HepG2 (cell line): ENCODE results near the gene ZNF66. TPM values are rescaled to one million over a fixed set of nuclear protein-coding genes. Genes with fewer than 3 reads are reported as not detected.

ENCODE experiments used
- ATAC-seq: fragments of 200-7000 bp; cut with Tn5 transposase; 3 replicates; pipeline ENCODE4 v1.9.1; 2020; ENCODE audit warnings: mild to moderate bottlenecking, moderate library complexity
- BruUV-seq: library from RNA; stranded (reverse); fragments of 400-500 nt; replicated peaks from 2 replicates; lab custom pipeline; 2021; lab: Mats Ljungman, UMichigan
- CTCF ChIA-PET: fragments of 300-600 bp; formaldehyde crosslinking; extraction: SDS; loops from one replicate; lab custom pipeline; 2021; ENCODE audit warnings: low total read pairs, inconsistent platforms, low intra/inter-chr PET ratio; lab: Yijun Ruan, JAX
- POLR2A ChIA-PET: fragments of 350-600 bp; sonication (Branson Sonifier 250); formaldehyde crosslinking; loops from one replicate; lab custom pipeline; 2020; ENCODE audit warnings: antibody characterized with exemption, inconsistent platforms; lab: Yijun Ruan, JAX
- DNase-seq: peaks from one replicate; pipeline ENCODE4 v3.0.0-alpha.2; 2015; ENCODE audit warnings: low spot score
- FAIRE-seq: peaks from 3 replicates; lab custom pipeline; 2011; peaks lifted over from hg19 to GRCh38; lab: Jason Lieb, UNC
- H2AFZ ChIP-seq: one replicate; pipeline ENCODE4 v1.6.1; 2011; ENCODE audit warnings: low read length, inconsistent platforms
- H3K27ac ChIP-seq: fragments of 300-600 bp; 3 replicates; pipeline ENCODE4 v1.8.0; 2011; ENCODE audit warnings: mixed run types, mild to moderate bottlenecking, mixed read lengths, low read length, inconsistent platforms; ENCODE audit not compliant: insufficient read depth; ENCODE audit errors: extremely low read length
- H3K27me3 ChIP-seq, 2 experiments: fragments of 200-600 bp in 1 of 2; 2 replicates in 1 of 2; 3 replicates in 1 of 2; pipeline versions ENCODE4 v1.6.0 to v1.8.0; 2011; ENCODE audit warnings: low read length in 2 of 2, mild to moderate bottlenecking in 2 of 2, moderate library complexity in 2 of 2, inconsistent platforms in 1 of 2; ENCODE audit not compliant: insufficient read depth in 2 of 2, control insufficient read depth in 1 of 2
- H3K36me3 ChIP-seq, 2 experiments: fragments of 200-600 bp in 1 of 2; replicated peaks in 1 of 2; 2 replicates in 1 of 2; 3 replicates in 1 of 2; pipeline versions ENCODE4 v1.5.1 to v1.8.0; 2011; ENCODE audit warnings: low read length in 2 of 2, inconsistent platforms in 1 of 2; ENCODE audit not compliant: insufficient read depth in 2 of 2, control insufficient read depth in 1 of 2
- H3K4me1 ChIP-seq: 2 replicates; pipeline ENCODE4 v1.5.1; 2012; ENCODE audit warnings: low read length, inconsistent platforms; ENCODE audit not compliant: insufficient read depth
- H3K4me2 ChIP-seq: 2 replicates; pipeline ENCODE4 v1.6.0; 2011; ENCODE audit warnings: low read depth, low read length, inconsistent platforms
- H3K4me3 ChIP-seq, 3 experiments: fragments of 200-600 bp in 1 of 3; sonication (generic), shearing (Covaris generic) in 1 of 3; replicated peaks in 1 of 3; 2 replicates each; pipeline ENCODE4 v1.5.1; 2011 to 2016; ENCODE audit warnings: low read length in 3 of 3, inconsistent platforms in 2 of 3, low read depth in 2 of 3, mild to moderate bottlenecking in 2 of 3, control low read depth in 1 of 3, mixed read lengths in 1 of 3; ENCODE audit not compliant: insufficient read depth in 1 of 3
- H3K79me2 ChIP-seq: one replicate; pipeline ENCODE4 v1.6.1; 2011; ENCODE audit warnings: low read length, inconsistent platforms; ENCODE audit not compliant: insufficient read depth
- H3K9ac ChIP-seq: 2 replicates; pipeline ENCODE4 v1.6.0; 2011; ENCODE audit warnings: mild to moderate bottlenecking, low read depth, low read length, inconsistent platforms; ENCODE audit not compliant: insufficient read depth
- H3K9me3 ChIP-seq: 2 replicates; pipeline ENCODE4 v1.5.1; 2012; ENCODE audit warnings: mild to moderate bottlenecking, low read length
- H4K20me1 ChIP-seq: 2 replicates; pipeline ENCODE4 v1.6.0; 2011; ENCODE audit warnings: inconsistent platforms, mild to moderate bottlenecking, low read length, moderate library complexity; ENCODE audit not compliant: insufficient read depth
- AGO1 ChIP-seq: fragments of 200-400 bp; formaldehyde crosslinking; IDR thresholded peaks from 2 replicates; pipeline ENCODE4 v1.6.1; 2017; ENCODE audit warnings: mild to moderate bottlenecking, low read depth, low read length, moderate library complexity; ENCODE audit not compliant: poor library complexity, severe bottlenecking
- CENPT ChIP-seq: sonication (generic); formaldehyde crosslinking; IDR thresholded peaks from 2 replicates; pipeline ENCODE4 v1.8.0; 2022; ENCODE audit warnings: low read depth, mild to moderate bottlenecking, moderate library complexity, missing genetic modification reagents
- JDP2 ChIP-seq: sonication (generic); formaldehyde crosslinking; IDR thresholded peaks from 2 replicates; pipeline ENCODE4 v1.8.1; 2022; ENCODE audit warnings: missing genetic modification reagents, borderline replicate concordance
- NFYB ChIP-seq: sonication (generic); formaldehyde crosslinking; IDR thresholded peaks from 2 replicates; pipeline ENCODE4 v1.4.0; 2020; ENCODE audit warnings: missing genetic modification reagents
- POLR2AphosphoS5 ChIP-seq: IDR thresholded peaks from 2 replicates; pipeline ENCODE4 v1.6.1; 2012; ENCODE audit warnings: low read depth, low read length
- SP2 ChIP-seq: sonication (generic); formaldehyde crosslinking; IDR thresholded peaks from 2 replicates; pipeline ENCODE4 v1.5.1; 2020; ENCODE audit warnings: mild to moderate bottlenecking, missing genetic modification reagents
- TEAD3 ChIP-seq: optimal IDR thresholded peaks from 2 replicates; pipeline ENCODE3; 2016; ENCODE audit warnings: borderline replicate concordance
- TGIF2 ChIP-seq: IDR thresholded peaks from 2 replicates; pipeline ENCODE4 v1.6.1; 2016; ENCODE audit warnings: control low read depth, missing compliant biosample characterization
- ZFP36 ChIP-seq: fragments of 150-350 bp; IDR thresholded peaks from 2 replicates; pipeline ENCODE4 v1.6.1; 2018; ENCODE audit warnings: borderline replicate concordance, low read length, low read depth; ENCODE audit not compliant: partially characterized antibody
- ZFP41 ChIP-seq: sonication (generic); formaldehyde crosslinking; IDR thresholded peaks from 2 replicates; pipeline ENCODE4 v1.4.0; 2020; ENCODE audit warnings: mild to moderate bottlenecking, missing genetic modification reagents, borderline replicate concordance
- ZNF180 ChIP-seq: sonication (generic); formaldehyde crosslinking; IDR thresholded peaks from 2 replicates; pipeline ENCODE4 v1.4.0; 2020; ENCODE audit warnings: low read depth, missing genetic modification reagents, borderline replicate concordance
- ZNF564 ChIP-seq: sonication (generic); formaldehyde crosslinking; IDR thresholded peaks from 2 replicates; pipeline ENCODE4 v1.8.1; 2023; ENCODE audit warnings: mild to moderate bottlenecking, missing genetic modification reagents
- ZSCAN22 ChIP-seq: sonication (generic); formaldehyde crosslinking; IDR thresholded peaks from 2 replicates; pipeline ENCODE4 v1.4.0; 2020; ENCODE audit warnings: mild to moderate bottlenecking, missing genetic modification reagents
- WGBS: methylation state at CpG from one replicate; pipeline ENCODE4 v1.1.6; 2017; ENCODE audit warnings: low lambda C conversion rate; 5-methylcytosine and 5-hydroxymethylcytosine counted together
- in situ Hi-C: cut with HindIII; loops from 2 replicates; pipeline ENCODE4 v1.10.0; 2017; ENCODE audit warnings: low pct_unique_long_range_greater_than_20kb; ENCODE audit not compliant: extremely low pct_ligation_motif_present
- intact Hi-C: fragments of 100-400 bp; cut with micrococcal nuclease; formaldehyde crosslinking; loops from one replicate; pipeline ENCODE4 v1.10.0; 2022; ENCODE audit not compliant: unreplicated experiment
- polyA plus RNA-seq, 8 experiments: library from polyadenylated mRNA; depleted of rRNA in 3 of 8; stranded (reverse) in 7 of 8; unstranded in 1 of 8; fragments of >200 nt; fragmentation: Illumina TruSeq in 4 of 8; extraction: Trizol in 4 of 8; gene quantifications; 2 replicates each; pipeline versions ENCODE4 v1.2.1 to v1.2.3, GENCODE V29; 2011 to 2016; ENCODE audit warnings: low read depth in 4 of 8, missing spikeins in 1 of 8, mixed read lengths in 1 of 8; ENCODE audit not compliant: insufficient read depth in 1 of 8
- total RNA-seq, 5 experiments: library from RNA; depleted of rRNA; stranded (reverse); fragments of >200 nt; fragmentation: Illumina TruSeq; extraction: Trizol; gene quantifications; 2 replicates each; pipeline ENCODE4 v1.2.3, GENCODE V29; 2016; ENCODE audit warnings: low read depth in 1 of 5
- TF ChIP-seq, protein P1 (sequence below): sonication (generic); formaldehyde crosslinking; IDR thresholded peaks from 2 replicates; pipeline ENCODE4 v1.4.0; 2020; ENCODE audit warnings: missing genetic modification reagents
- TF ChIP-seq, protein P2 (sequence below): sonication (generic); formaldehyde crosslinking; IDR thresholded peaks from 2 replicates; pipeline ENCODE4 v1.5.0; 2020; ENCODE audit warnings: missing genetic modification reagents
- TF ChIP-seq, protein P3 (sequence below), 2 experiments: fragments of 450-650 bp in 1 of 2; sonication (generic) in 1 of 2; formaldehyde crosslinking; IDR thresholded peaks; 2 replicates each; pipeline versions ENCODE4 v1.5.0 to v1.8.0; 2020 to 2022; ENCODE audit warnings: mild to moderate bottlenecking in 1 of 2, missing genetic modification reagents in 1 of 2
- TF ChIP-seq, protein P4 (sequence below): sonication (generic); formaldehyde crosslinking; IDR thresholded peaks from 2 replicates; pipeline ENCODE4 v1.8.0; 2022; ENCODE audit warnings: missing genetic modification reagents, low read depth, mild to moderate bottlenecking, borderline replicate concordance
- TF ChIP-seq, protein P5 (sequence below): sonication (generic); formaldehyde crosslinking; IDR thresholded peaks from 2 replicates; pipeline ENCODE4 v1.5.1; 2020; ENCODE audit warnings: missing genetic modification reagents, mild to moderate bottlenecking, borderline replicate concordance
- TF ChIP-seq, protein P6 (sequence below): sonication (generic); formaldehyde crosslinking; IDR thresholded peaks from 2 replicates; pipeline ENCODE4 v1.5.1; 2020; ENCODE audit warnings: missing genetic modification reagents, mild to moderate bottlenecking, borderline replicate concordance

The ZNF66 gene
- total and polyA plus RNA-seq, 2 of the 13 experiments (the other 11 are each of a cell fraction or from before 2014, with no cell fraction given): 4.0 to 8.0 TPM

DNA sequence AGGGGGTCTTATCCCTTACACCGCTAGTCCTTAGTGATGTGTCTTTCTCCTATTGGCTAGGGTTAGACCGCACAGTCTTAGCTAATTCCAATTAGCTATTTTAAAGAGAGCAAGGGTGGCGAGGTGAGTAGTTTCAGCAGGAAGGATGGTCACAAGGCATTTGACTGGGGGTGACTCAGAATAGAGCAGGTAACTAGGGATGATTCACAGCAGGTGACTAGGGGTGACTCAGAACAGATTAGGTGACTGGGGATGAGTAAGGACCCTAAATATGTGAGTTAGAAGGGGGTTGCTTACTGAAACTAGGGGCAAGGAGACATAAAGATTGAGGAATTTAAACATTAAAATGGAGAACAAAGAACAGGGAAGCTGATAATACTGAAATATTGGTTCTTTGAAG lies 64.3 kb downstream of the ZNF66 start:
- in situ Hi-C loops: no loop called here
- TF ChIP-seq ZNF180 (no peak), TGIF2 (no peak), ZNF564 (CRISPR knock-in tag) (no peak), NFYB (CRISPR knock-in tag) (no peak), SP2 (CRISPR knock-in tag) (no peak), ZFP36 (no peak), AGO1 (no peak), CENPT (CRISPR knock-in tag) (no peak), JDP2 (CRISPR knock-in tag) (no peak), ZSCAN22 (CRISPR knock-in tag) (no peak), ZFP41 (CRISPR knock-in tag) (no peak), TEAD3 (CRISPR knock-in tag) (no peak), POLR2AphosphoS5 (no peak)
- TF ChIP-seq, protein P1, sequence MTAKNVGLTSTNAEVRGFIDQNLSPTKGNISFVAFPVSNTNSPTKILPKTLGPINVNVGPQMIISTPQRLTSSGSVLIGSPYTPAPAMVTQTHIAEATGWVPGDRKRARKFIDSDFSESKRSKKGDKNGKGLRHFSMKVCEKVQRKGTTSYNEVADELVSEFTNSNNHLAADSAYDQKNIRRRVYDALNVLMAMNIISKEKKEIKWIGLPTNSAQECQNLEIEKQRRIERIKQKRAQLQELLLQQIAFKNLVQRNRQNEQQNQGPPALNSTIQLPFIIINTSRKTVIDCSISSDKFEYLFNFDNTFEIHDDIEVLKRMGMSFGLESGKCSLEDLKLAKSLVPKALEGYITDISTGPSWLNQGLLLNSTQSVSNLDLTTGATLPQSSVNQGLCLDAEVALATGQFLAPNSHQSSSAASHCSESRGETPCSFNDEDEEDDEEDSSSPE (CRISPR knock-in tag): no peak
- TF ChIP-seq, protein P2, sequence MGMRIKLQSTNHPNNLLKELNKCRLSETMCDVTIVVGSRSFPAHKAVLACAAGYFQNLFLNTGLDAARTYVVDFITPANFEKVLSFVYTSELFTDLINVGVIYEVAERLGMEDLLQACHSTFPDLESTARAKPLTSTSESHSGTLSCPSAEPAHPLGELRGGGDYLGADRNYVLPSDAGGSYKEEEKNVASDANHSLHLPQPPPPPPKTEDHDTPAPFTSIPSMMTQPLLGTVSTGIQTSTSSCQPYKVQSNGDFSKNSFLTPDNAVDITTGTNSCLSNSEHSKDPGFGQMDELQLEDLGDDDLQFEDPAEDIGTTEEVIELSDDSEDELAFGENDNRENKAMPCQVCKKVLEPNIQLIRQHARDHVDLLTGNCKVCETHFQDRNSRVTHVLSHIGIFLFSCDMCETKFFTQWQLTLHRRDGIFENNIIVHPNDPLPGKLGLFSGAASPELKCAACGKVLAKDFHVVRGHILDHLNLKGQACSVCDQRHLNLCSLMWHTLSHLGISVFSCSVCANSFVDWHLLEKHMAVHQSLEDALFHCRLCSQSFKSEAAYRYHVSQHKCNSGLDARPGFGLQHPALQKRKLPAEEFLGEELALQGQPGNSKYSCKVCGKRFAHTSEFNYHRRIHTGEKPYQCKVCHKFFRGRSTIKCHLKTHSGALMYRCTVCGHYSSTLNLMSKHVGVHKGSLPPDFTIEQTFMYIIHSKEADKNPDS (CRISPR knock-in tag): no peak
- TF ChIP-seq, protein P3, sequence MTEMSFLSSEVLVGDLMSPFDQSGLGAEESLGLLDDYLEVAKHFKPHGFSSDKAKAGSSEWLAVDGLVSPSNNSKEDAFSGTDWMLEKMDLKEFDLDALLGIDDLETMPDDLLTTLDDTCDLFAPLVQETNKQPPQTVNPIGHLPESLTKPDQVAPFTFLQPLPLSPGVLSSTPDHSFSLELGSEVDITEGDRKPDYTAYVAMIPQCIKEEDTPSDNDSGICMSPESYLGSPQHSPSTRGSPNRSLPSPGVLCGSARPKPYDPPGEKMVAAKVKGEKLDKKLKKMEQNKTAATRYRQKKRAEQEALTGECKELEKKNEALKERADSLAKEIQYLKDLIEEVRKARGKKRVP (CRISPR knock-in tag; IDR thresholded peaks at IDR 0.05): no peak
- TF ChIP-seq, protein P4, sequence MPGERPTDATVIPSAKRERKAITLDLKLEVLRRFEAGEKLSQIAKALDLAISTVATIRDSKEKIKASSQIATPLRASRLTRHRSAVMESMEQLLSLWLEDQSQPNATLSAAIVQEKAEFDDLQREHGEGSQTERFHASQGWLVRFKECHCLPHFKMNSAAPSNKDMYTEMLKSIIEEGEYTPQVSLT: no peak
- TF ChIP-seq, protein P5, sequence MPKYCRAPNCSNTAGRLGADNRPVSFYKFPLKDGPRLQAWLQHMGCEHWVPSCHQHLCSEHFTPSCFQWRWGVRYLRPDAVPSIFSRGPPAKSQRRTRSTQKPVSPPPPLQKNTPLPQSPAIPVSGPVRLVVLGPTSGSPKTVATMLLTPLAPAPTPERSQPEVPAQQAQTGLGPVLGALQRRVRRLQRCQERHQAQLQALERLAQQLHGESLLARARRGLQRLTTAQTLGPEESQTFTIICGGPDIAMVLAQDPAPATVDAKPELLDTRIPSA (CRISPR knock-in tag): no peak
- TF ChIP-seq, protein P6, sequence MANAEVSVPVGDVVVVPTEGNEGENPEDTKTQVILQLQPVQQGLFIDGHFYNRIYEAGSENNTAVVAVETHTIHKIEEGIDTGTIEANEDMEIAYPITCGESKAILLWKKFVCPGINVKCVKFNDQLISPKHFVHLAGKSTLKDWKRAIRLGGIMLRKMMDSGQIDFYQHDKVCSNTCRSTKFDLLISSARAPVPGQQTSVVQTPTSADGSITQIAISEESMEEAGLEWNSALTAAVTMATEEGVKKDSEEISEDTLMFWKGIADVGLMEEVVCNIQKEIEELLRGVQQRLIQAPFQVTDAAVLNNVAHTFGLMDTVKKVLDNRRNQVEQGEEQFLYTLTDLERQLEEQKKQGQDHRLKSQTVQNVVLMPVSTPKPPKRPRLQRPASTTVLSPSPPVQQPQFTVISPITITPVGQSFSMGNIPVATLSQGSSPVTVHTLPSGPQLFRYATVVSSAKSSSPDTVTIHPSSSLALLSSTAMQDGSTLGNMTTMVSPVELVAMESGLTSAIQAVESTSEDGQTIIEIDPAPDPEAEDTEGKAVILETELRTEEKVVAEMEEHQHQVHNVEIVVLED (CRISPR knock-in tag): no peak

More for the DNA sequence above, 64.3 kb downstream of the ZNF66 start:
- ChIA-PET POLR2A (no interaction called here), CTCF (no interaction called here)
- WGBS: 65% methylated on average over 3 of the region's 3 CpGs
- intact Hi-C loops: no loop called here
- no peak for DNase-seq
- Histone ChIP-seq H4K20me1 (no peaks in the 10 kb centered on the region), H3K9ac (no peak overlapping the region), H3K4me1 (no peaks in the 10 kb centered on the region), H3K4me2 (no peak overlapping the region), H3K27me3 (no peaks in the 10 kb centered on the region), H3K9me3 (peaks cover 59% of the 10 kb centered on the region), H2AFZ (no peak overlapping the region), H3K36me3 (no peaks in the 10 kb centered on the region), H3K79me2 (no peaks in the 10 kb centered on the region), H3K27ac (no peak overlapping the region), H3K4me3 (no peak overlapping the region)
- ATAC-seq: no peak
- no peak for FAIRE-seq
- no TSS peak for BruUV-seq
